GM20431 (cell line): ENCODE data around the gene BUD23.

ENCODE experiments used
- in situ Hi-C: fragments of 300-500 bp; cut with MseI, MboI; formaldehyde crosslinking; loops from one replicate; pipeline ENCODE4 v1.15.0; 2020; ENCODE audit warnings: low sequenced_read_pairs; ENCODE audit not compliant: unreplicated experiment

Gene BUD23

GRCh38 chr7:73699370-73700068, 16.1 kb downstream of the BUD23 start:
- in situ Hi-C loops: no loop called here

- in situ Hi-C loops: no loop called here
These were observed 16.6 kb downstream of the BUD23 start for GRCh38 chr7:73700069-73700423.

GRCh38 chr7:73700581-73701134, 17.3 kb downstream of the BUD23 start:
- in situ Hi-C loops: no loop called here

- in situ Hi-C loops: no loop called here
These were observed 18.1 kb downstream of the BUD23 start for GRCh38 chr7:73701357-73701995.

- in situ Hi-C loops: no loop called here
These were observed 18.8 kb downstream of the BUD23 start for GRCh38 chr7:73702226-73702625.

GRCh38 chr7:73702665-73703064, 19.3 kb downstream of the BUD23 start:
- in situ Hi-C loops: no loop called here

GRCh38 chr7:73703225-73703624, 19.8 kb downstream of the BUD23 start:
- in situ Hi-C loops: no loop called here

- in situ Hi-C loops: no loop called here
These were observed 20.6 kb downstream of the BUD23 start for GRCh38 chr7:73703757-73704639.

- in situ Hi-C loops: no loop called here
These were observed 21.5 kb downstream of the BUD23 start for GRCh38 chr7:73704640-73705550.

GRCh38 chr7:73705551-73705920, 22.1 kb downstream of the BUD23 start:
- in situ Hi-C loops: no loop called here

- in situ Hi-C loops: no loop called here
These were observed 23.0 kb downstream of the BUD23 start for GRCh38 chr7:73706126-73707044.

GRCh38 chr7:73707045-73707631, 23.7 kb downstream of the BUD23 start:
- in situ Hi-C loops: no loop called here

GRCh38 chr7:73708961-73709549, 25.7 kb downstream of the BUD23 start:
- in situ Hi-C loops: no loop called here

- in situ Hi-C loops: loop anchor here (10.0 kb wide), 1 partner anchor 58 kb away; no protein-coding TSS in a partner anchor
These were observed 29.4 kb downstream of the BUD23 start for GRCh38 chr7:73712773-73713172.

- in situ Hi-C loops: loop anchor here (10.0 kb wide), 1 partner anchor 59 kb away; no protein-coding TSS in a partner anchor
These were observed 29.9 kb downstream of the BUD23 start for GRCh38 chr7:73713319-73713718.

GRCh38 chr7:73715648-73716317, 32.4 kb downstream of the BUD23 start:
- in situ Hi-C loops: loop anchor here (10.0 kb wide), 1 partner anchor 61 kb away; no protein-coding TSS in a partner anchor

- in situ Hi-C loops: loop anchor here (10.0 kb wide), 1 partner anchor 62 kb away; no protein-coding TSS in a partner anchor
These were observed 33.0 kb downstream of the BUD23 start for GRCh38 chr7:73716318-73716890.
